NAMALWA (cell line): ENCODE data around the gene SERP2.

Experiments used
- DNase-seq: peaks from one replicate; pipeline ENCODE4 v3.0.0-alpha.2; 2015; ENCODE audit warnings: low spot score

The SERP2 gene

DNA sequence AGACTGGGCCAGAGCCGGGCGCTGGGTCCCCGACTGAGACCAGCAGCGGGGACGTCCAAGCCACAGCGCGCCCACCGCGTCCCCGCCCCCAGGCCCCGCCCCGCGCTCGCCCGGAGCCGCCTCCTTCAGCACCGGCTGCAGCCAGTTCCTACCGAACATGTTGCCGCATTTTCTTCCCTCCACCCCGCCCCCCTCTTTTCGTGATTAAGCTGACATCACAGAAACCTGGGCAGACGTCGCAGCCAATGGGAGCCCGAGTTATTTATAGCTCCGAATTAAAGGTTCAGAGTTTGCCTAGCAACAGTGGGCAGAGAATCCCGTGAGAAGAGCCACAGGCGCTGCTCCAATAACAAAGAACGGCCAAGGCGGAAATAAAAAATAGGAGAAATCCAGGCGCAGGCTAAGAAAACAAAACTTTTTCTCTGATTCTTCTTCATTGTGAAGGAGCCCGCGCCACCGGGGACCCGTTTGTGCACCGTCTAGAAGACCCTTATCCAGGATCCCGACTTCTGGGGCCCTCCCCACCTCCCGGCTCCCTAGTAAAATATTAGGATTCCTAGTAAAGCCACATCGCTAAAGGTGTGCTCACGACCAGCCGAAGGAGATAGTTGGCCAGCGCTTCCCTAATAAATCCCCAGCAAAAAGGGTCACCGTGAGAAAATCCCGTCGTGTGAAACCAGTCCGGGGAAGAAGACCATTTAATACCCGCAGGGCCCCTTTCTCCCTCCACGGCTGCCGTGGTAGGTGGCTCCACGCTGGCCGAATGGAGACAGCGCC lies 61.7 kb downstream of the SERP2 start:
- peak; percentile 96 for DNase-seq

DNA sequence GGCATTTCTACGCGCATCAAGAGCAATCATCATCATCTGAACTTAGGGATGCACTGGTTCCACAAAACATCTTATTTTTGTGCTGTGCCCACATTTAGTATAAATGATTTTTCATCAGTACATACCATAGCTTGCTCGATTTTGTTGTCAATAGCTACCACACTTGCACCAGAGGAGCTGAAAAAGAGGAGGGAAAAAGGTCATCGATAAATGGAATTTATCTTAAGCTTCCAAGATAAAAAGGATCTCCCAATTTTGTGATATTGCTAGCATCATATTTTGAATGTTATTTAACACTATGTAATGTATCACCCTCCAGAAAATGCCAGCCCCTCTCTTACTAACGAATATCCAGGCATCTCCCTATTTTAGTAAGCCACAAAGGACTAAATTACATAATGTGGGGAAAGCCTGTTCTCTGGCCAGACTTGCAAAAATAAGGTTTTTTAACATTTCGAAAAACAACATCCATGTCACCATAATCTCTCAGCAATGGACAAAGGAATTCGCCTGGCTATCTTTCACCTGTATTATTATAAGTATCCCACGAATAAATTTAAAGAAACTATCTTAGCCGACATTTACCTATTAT lies 62.4 kb downstream of the SERP2 start:
- peak; percentile 28 for DNase-seq

DNA sequence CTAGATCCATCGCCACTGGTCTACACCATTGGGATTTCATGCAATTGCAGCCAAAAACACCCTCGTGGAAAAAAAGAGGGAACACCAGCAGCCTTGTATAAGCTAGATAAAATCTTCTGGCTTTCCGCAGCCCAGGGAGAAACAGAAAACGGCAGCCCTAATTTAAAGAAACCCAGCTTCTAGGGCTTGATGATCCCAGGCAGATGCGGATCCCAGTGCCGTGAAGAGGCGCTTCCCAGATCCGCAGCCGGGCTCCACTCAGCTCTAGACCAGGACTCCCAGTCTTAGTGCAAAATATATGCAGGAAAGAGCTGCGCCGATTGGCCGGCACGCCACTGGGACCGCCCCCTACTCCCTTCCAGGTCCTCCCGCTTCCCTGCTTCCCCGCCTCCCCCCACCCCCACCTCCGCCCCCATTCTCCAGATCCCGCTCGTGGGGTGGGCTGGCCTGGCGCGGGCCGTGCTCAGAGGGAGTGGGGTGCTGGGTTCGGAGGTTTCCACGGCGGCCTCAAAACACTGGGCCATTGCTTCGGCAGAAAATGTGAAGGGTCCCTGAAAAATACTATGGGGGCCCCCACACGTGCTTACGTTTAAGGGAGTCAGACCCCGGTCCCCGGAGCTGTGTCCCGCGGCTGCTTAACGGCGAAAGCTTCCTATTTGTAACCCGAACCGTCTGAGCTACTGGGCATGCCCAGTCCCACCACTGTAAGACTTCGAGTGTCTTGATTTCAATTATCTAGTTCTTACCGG lies 63.1 kb downstream of the SERP2 start:
- DNase-seq: peak; percentile 80

DNA sequence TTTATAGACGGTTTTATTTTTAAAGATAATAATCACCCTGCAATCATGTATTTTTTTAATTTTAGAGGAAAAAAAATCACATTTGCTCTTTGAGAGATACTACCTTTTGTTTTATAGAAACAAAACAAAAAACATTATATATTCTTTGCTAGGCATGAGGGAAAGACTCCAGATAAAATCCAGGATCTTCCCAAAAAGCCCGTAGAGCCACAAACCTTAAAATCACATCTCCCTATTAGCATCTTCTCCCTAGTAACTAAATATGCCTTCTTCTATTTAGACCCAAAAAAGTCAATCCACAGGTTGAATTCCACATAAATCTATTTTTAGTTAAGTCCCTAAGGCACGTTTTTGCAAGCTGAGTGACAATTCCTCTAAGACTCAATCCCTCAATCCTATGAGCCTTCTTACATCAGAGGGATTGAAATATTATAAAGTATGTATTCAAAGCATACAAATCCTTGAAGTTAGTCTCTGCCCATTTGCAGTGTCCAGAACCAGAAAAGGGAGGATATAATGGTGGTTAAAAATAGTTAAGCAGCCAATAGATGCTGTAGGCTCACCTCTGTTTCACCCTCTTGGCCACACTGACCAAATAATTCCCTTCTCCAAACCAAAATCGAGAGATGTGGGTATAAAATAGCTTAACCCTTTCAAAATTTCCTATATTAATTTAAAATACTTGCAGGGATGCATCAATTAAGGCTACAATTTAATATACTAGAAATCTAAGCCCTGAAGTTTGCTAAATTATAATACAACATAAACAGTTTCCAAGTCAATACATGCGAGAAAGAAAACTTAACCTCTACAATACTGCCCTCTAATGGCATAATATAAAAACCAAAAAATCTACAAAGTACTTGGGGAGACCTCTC lies 64.0 kb downstream of the SERP2 start:
- DNase-seq: peak; percentile 81

DNA sequence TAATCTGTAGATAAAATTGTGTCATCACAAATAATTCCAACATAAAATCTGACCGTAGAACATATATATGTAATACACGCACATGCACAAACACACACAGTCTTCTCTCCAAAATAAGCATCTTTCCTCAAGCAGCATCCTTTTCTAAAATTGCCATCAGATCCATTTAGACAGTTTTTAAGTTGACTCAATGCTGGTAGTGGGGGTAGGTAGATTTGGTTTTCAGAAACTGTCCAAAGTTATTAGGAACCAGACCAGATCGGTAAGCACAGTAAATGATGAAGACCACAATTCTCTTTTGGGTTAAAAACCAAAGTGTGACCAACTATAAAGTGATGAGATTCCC lies 64.6 kb downstream of the SERP2 start:
- DNase-seq: no peak

DNA sequence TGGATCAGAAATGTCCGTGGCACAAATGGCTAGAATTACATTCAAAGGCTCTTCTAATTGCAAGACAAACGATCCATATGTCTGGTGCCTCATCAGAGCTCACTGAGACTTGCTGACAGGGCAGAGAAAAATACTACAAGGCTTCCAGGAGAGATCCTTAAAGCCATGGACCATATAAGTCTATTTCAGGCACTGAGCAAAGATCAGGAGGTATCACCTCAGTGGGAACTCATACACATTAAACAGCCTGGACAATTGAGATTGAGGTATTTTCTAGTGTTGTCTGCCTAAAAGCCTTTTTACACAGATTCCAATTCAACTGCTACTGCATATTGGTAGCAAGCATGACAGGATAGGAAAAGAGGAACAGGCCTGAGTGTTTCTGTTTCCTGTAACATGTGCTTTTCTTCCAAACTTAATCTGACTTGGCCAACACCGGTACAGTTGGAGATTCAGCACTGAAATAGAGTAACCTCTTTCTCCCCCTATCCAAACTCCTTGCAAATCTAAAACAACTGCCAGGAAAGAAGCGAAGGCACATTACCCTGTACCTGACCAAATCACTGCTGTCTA lies 65.9 kb downstream of the SERP2 start:
- DNase-seq: peak; percentile 7

DNA sequence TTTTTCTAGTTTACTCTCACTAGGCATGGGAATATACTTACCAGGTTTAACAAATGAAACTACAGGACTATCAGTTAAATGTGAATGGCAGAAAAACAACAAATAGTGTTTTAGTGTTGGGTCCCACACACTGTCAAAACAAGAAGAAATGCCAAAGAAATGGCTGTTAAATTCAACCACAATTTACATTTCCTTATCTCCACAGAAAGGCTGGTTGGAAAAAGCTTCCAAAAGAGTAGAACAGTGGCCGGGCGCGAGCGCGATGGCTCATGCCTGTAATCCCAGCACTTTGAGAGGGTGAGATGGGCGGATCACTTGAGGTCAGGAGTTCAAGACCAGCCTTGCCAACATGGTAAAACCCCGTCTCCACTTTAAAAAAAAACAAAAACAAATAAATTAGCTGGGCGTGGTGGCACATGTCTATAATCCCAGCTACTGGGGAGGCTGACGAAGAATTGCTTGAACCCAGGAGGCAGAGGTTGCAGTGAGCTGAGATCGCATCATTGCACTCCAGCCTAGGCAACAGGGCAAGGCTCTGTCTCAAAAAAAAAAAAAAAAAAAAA lies 66.5 kb downstream of the SERP2 start:
- DNase-seq: no peak
